ENCODE results near the gene DKK3.

DNA sequence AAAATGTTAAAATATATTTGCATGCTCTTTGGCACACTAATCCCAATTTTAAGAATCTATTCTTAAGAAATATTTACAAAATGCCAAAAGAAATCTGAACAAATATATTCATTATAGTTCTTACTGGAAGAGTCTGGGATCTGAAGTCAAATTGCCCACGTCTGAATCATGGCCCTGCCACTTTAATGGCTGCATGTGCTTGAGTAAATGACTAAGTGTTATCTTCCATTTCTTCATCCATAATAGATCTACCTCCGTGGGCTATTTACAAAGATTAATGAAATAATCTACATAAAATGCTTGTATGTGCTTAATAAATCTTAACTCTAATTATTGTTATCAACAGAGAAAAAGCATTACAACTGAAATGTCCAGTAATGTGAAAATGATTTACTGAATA is 24.5 kb upstream of the DKK3 start:
- TF ChIP-seq EZH2 (IDR thresholded peaks at IDR 0.05; ENCODE audit: insufficient read depth, low read length) (no peak), CTCF (IDR thresholded peaks at IDR 0.05; ENCODE audit: insufficient read depth, low read depth, low read length) (no peak)
